GM19238 (cell line): ENCODE results near the gene ADO.

Experiments
- DNase-seq: peaks from one replicate; pipeline ENCODE4 v3.0.0; 2011; ENCODE audit warnings: low spot score; ENCODE audit not compliant: insufficient read length

ADO gene

GRCh38 chr10:62792261-62792660 lies 12.3 kb upstream of the ADO start:
- DNase-seq: no peak

- no peak for DNase-seq
Measured at GRCh38 chr10:62794306-62794705, 10.2 kb upstream of the ADO start.

GRCh38 chr10:62795100-62795499 lies 9.4 kb upstream of the ADO start:
- DNase-seq: no peak

DNA sequence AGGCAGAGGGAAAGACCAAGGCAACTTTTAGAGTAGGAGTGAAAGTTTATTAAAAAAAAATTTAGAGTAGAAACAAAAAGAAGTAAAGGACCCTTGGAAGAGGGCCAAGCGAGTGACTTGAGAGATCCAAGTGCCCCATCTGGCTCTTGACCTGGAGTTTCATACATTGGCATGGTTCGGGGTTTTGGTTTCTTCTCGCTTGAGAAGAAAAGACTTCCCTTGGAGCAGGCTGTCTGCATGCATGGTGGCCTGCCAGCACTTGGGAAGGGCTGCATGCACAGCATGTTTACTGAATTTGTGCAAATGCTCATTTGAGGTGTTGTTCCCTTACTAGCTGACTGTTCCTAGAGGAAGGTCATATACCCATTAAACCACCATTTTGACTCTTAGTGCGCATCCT lies 8.8 kb upstream of the ADO start:
- DNase-seq: no peak

GRCh38 chr10:62796896-62797295 lies 7.6 kb upstream of the ADO start:
- no peak for DNase-seq

GRCh38 chr10:62801871-62802270 lies 2.6 kb upstream of the ADO start:
- DNase-seq: no peak

GRCh38 chr10:62803724-62804355 lies 680 bp upstream of the ADO start:
- DNase-seq: no peak

GRCh38 chr10:62805231-62806099 lies 945 bp downstream of the ADO start:
- no peak for DNase-seq

DNA sequence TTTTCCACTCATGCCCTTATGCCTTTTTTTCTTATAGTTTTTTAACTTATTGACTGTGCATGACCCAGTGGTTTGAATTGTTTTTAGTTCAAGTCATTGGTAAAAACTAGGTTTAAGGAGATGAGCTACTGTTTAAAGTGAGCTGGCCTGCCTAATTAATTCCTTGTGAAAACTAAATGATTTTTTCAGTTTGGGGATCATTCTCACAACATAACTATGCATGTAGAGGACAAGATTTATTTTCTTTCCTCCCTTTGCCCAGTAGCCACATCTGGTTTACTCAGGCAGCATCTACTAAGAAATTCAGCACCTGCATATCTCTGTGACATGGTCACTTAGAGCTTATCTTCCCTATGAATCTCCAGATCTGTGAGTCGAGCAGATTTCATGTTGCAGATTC lies 1.7 kb downstream of the ADO start:
- no peak for DNase-seq

- DNase-seq: no peak
Measured at GRCh38 chr10:62810156-62810902, 5.8 kb downstream of the ADO start.

- DNase-seq: peak; percentile 39
Measured at GRCh38 chr10:62811159-62811875, 6.8 kb downstream of the ADO start.

GRCh38 chr10:62812672-62813439 lies 8.3 kb downstream of the ADO start:
- DNase-seq: no peak

GRCh38 chr10:62813453-62813852 lies 8.9 kb downstream of the ADO start:
- no peak for DNase-seq

GRCh38 chr10:62813981-62814380 lies 9.5 kb downstream of the ADO start:
- DNase-seq: no peak

- no peak for DNase-seq
Measured at GRCh38 chr10:62814756-62815380, 10.3 kb downstream of the ADO start.

DNA sequence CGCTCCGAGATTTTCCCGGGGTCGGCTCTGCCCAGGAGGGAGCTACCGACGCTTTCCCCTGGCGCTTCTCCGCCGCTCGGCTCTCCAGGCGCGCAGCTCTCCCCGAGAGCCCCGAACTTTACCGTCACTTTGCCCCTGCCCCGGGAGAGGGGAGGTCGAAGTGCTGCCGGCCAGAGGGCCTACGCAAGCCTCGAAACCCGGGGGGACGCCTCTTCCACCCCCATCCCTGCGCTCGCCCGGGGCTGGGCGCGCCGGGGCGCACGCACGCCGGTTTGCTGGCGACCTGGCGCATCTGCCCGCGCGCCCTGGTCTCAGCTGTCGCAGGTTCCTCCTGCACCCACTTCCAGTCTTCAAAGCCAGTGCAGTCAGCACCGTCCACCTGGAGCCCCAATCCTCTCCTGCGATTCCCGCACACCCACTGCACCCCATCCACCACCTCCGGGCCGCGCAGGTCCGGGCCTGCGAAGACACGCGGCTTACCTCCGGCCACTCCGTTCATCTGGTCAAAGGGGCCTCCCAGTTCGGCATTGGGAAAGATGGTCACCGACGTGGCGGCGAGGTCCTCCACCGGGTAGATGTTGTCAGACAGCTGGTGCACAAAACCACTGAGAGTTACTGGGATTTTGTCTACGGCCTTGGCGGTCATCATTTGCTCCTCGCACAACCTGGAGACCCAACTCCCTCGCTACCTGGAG lies 11.0 kb downstream of the ADO start:
- DNase-seq: no peak

DNA sequence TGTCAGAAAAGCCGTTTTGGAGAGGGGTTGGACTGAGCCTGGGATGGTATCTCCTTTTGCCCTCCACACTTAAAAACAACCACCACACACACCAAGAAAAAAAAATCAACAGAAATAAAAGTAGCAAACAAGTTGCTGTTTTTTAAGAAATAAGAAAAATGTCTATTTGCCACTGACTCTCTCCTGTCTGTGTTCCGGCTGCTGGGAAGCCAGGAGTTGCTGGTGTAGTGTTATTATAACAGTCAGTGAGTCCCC lies 11.5 kb downstream of the ADO start:
- no peak for DNase-seq

DNA sequence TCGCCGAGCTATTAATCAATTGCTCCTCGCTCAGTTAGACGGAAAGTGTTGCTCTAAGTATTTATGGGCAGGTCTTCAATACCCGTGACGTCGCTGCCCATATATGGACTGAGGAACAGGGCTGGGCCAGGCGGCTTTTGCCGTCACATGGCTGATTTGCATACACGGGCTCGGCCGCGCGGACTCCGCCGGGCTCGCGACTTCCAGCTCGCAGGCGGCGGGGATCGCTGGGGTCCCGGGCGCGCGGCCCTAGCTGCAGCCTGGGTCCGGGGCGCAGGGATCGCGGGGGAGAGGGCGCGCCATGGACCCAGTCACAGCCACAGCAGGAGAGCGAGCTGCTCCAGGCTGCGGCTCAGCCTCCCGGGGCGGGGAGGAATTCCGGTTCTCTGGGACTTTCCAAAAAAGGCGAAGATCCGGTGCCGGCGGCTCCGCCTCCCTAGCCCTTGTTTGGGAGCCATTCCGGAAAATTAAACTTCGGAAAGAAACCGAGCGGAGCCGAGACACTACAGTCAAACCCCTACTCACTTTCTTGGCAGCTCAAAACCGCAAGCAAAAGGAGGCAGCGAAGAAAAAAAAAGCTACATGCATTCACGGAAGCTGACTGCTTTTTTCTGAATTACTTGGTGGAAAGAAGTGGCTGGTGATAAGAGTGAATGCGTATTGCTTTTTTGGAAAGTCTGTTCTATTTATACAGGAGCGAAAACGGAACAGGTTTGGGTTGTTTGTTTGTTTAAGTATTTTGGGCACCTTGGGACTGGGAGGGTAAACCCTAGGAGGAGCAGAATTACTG lies 12.0 kb downstream of the ADO start, which contains the start of gene EGR2:
TSS of gene EGR2 (minus strand) at position 36 of the 790 bp plus-strand sequence. CDS start 337 bp downstream, outside the sequence.
- DNase-seq: peak; percentile 91

GRCh38 chr10:62817121-62817765 lies 12.7 kb downstream of the ADO start:
- DNase-seq: peak; percentile 48
